Right lobe of liver (tissue), 4 donors: ENCODE data around the gene UTRN.

Experiments
- CTCF ChIP-seq, 4 donors: fragments of 200-600 bp in 3 of 4; fragments of 450-650 bp in 1 of 4; IDR thresholded peaks; one replicate each; pipeline versions ENCODE4 v1.5.1 to v1.8.0; 2016 to 2022; ENCODE audit warnings: antibody characterized with exemption in 4 of 4, mild to moderate bottlenecking in 2 of 4
- POLR2A ChIP-seq: fragments of 450-650 bp; IDR thresholded peaks from one replicate; pipeline ENCODE4 v1.6.1; 2017; ENCODE audit warnings: antibody characterized with exemption, mild to moderate bottlenecking
- donor health status: DM: no; HTN: no; CAD: no.
- donor health status: DM: no; HTN: no; CAD: no.
- donor health status: DM: no; HTN: yes; CAD: no.

GRCh38 chr6:144316862-144317195 lies 31.7 kb downstream of the UTRN start:
- TF ChIP-seq POLR2A, result no peak
- TF ChIP-seq CTCF (IDR thresholded peaks at IDR 0.05), result no peak
